GM19025 (cell line): ENCODE results near the gene AHCYL2.
"Not testable (repeated sequence)": the region's sequence is repeated elsewhere in the genome, so short reads cannot be mapped to it uniquely, and the experiment has no call there.

ENCODE experiments used
- ATAC-seq: cut with Tn5 transposase; IDR thresholded peaks from one replicate; pipeline ENCODE4 v1.9.1; 2021; ENCODE audit warnings: mild to moderate bottlenecking, low read depth, moderate library complexity; ENCODE audit not compliant: unreplicated experiment

Gene AHCYL2

GRCh38 chr7:129405527-129405926, 180.7 kb downstream of the AHCYL2 start:
- no peak for ATAC-seq

GRCh38 chr7:129410238-129410637, 185.4 kb downstream of the AHCYL2 start:
- not testable (repeated sequence) for ATAC-seq

GRCh38 chr7:129412501-129412900, 187.7 kb downstream of the AHCYL2 start:
- no peak for ATAC-seq

- ATAC-seq, result no peak
Observed at GRCh38 chr7:129417073-129417472, 192.2 kb downstream of the AHCYL2 start.

GRCh38 chr7:129421717-129422250, 197.0 kb downstream of the AHCYL2 start:
- ATAC-seq, result no peak

GRCh38 chr7:129422727-129423126, 197.9 kb downstream of the AHCYL2 start:
- ATAC-seq, result no peak

GRCh38 chr7:129423700-129424410, 199.0 kb downstream of the AHCYL2 start:
- ATAC-seq, result no peak

GRCh38 chr7:129426482-129426881, 201.7 kb downstream of the AHCYL2 start:
- ATAC-seq, result no peak

GRCh38 chr7:129427526-129428045, 202.8 kb downstream of the AHCYL2 start:
- ATAC-seq, result no peak

- ATAC-seq, result no peak
Observed at GRCh38 chr7:129431911-129432643, 207.2 kb downstream of the AHCYL2 start.

- ATAC-seq, result peak; percentile 99
Observed at GRCh38 chr7:129433847-129434674, 209.2 kb downstream of the AHCYL2 start, which contains the start of gene STRIP2. TSS of gene STRIP2 (plus strand) at chr7:129434432. CDS start at chr7:129434473, 41 bp downstream.

- no peak for ATAC-seq
Observed at GRCh38 chr7:129434675-129435318, 210.0 kb downstream of the AHCYL2 start.

GRCh38 chr7:129435414-129435829, 210.6 kb downstream of the AHCYL2 start:
- ATAC-seq, result no peak

- no peak for ATAC-seq
Observed at GRCh38 chr7:129436335-129436923, 211.6 kb downstream of the AHCYL2 start.

- no peak for ATAC-seq
Observed at GRCh38 chr7:129437190-129437589, 212.4 kb downstream of the AHCYL2 start.

GRCh38 chr7:129438281-129438838, 213.5 kb downstream of the AHCYL2 start:
- no peak for ATAC-seq

GRCh38 chr7:129438839-129439651, 214.2 kb downstream of the AHCYL2 start:
- no peak for ATAC-seq

- ATAC-seq, result no peak
Observed at GRCh38 chr7:129439963-129440625, 215.3 kb downstream of the AHCYL2 start.
